Measurements from ENCODE around the gene PTOV1. TPM values are rescaled to one million over a fixed set of nuclear protein-coding genes. Genes with fewer than 3 reads are reported as not detected.

The PTOV1 gene
- total and polyA plus RNA-seq, 10 of the 15 experiments (the other 5 are each of a cell fraction or from before 2014, with no cell fraction given) = 3.2 to 83.5 (median 22.3) TPM

GRCh38 chr19:49812452-49812996 is 38.4 kb upstream of the PTOV1 start:
- Histone ChIP-seq H4K20me1 (ENCODE audit: control insufficient read depth, insufficient read depth) (no peaks in the 10 kb centered on the region), H3K4me3 (peak overlapping the region; percentile 86), H3K9ac (ENCODE audit: control insufficient read depth, insufficient read depth, low read length) (peak overlapping the region; percentile 76), H3K4me1 (ENCODE audit: control insufficient read depth, insufficient read depth, low read length) (peaks cover 7% of the 10 kb centered on the region; the same call in 1 of the 2 replicates), H3K36me3 (ENCODE audit: control insufficient read depth in 2 of 2, insufficient read depth in 2 of 2, low read length in 1 of 2) (no peaks in the 10 kb centered on the region), H3K79me2 (ENCODE audit: control insufficient read depth, insufficient read depth, low read length) (no peaks in the 10 kb centered on the region), H3K27me3 (replicated peaks in 1 of 2; ENCODE audit: control insufficient read depth in 2 of 2, insufficient read depth in 2 of 2, low read length in 1 of 2) (no peaks in the 10 kb centered on the region), H3K4me2 (ENCODE audit: control insufficient read depth, insufficient read depth) (peak overlapping the region; percentile 88), H3K9me3 (replicated peaks; ENCODE audit: control insufficient read depth, insufficient read depth, low read length) (no peaks in the 10 kb centered on the region), H2AFZ (ENCODE audit: control insufficient read depth, low read depth, low read length) (peak overlapping the region; percentile 94), H3K27ac (ENCODE audit: control insufficient read depth, insufficient read depth) (peak overlapping the region; percentile 69)
- CTCF ChIA-PET = interaction anchor here (1.2 to 1.4 kb wide), 2 partner anchors 36 to 78 kb away, joined by 3 to 6 read pairs; no protein-coding TSS in a partner anchor
- FAIRE-seq (peak; percentile 31), DNase-seq (ENCODE audit: low read depth, low spot score) (no peak), ATAC-seq (no peak)
- TF ChIP-seq SMC3 (IDR thresholded peaks at IDR 0.05; ENCODE audit: borderline replicate concordance, low read length) (no peak), E2F4 (IDR thresholded peaks at IDR 0.05; ENCODE audit: low read depth, low read length) (no peak), SMAD1 (IDR thresholded peaks at IDR 0.05; ENCODE audit: low read depth, partially characterized antibody) (no peak)
- WGBS (ENCODE audit: insufficient coverage, insufficient replicate concordance, low lambda C conversion rate, missing lambda C conversion rate) = 41% methylated on average over 11 of the region's 11 CpGs
- RAD21 ChIA-PET (ENCODE audit: unreplicated experiment) = interaction anchor here (1.4 kb wide), 2 partner anchors 38 to 57 kb away, joined by 4 to 12 read pairs; no protein-coding TSS in a partner anchor
- intact Hi-C loops (cut with micrococcal nuclease; ENCODE audit: unreplicated experiment) (loop anchor here (2.0 kb wide), 1 partner anchor 38 kb away; the partner anchor contains the start of gene PTOV1), in situ Hi-C loops (cut with MboI) (no loop called here)
- POLR2A ChIA-PET = interaction anchor here (0.6 to 1.8 kb wide), 6 partner anchors 13 to 172 kb away, joined by 4 to 6 read pairs (median 4); partner anchors contain the start of genes AKT1S1, PTOV1, RRAS and TBC1D17
- SMC1A ChIA-PET (ENCODE audit: uncharacterized antibody, unreplicated experiment) = interaction anchor here (1.2 to 2.3 kb wide), 5 partner anchors 46 to 136 kb away, joined by 3 to 6 read pairs (median 4); partner anchors contain the start of genes AP2A1 and ATF5
- TSS peak; percentile 91 for BruUV-seq (replicated peaks)

Measured in GM12878 (cell line).